OCI-M2 (cell line): ENCODE measurements around the gene LUC7L3.

Source experiments
- DNase-seq: peaks from one replicate; lab custom pipeline; 2025; ENCODE audit not compliant: unreplicated experiment; lab: John Stamatoyannopoulos, UW

The LUC7L3 gene

GRCh38 chr17:50749245-50749644 is 29.8 kb downstream of the LUC7L3 start:
- no peak for DNase-seq

- DNase-seq = no peak
Observed at GRCh38 chr17:50754521-50754920, 35.1 kb downstream of the LUC7L3 start.

- DNase-seq = no peak
Observed at GRCh38 chr17:50758524-50758923, 39.1 kb downstream of the LUC7L3 start.

- no peak for DNase-seq
Observed at GRCh38 chr17:50758989-50759544, 39.7 kb downstream of the LUC7L3 start.

GRCh38 chr17:50762177-50762576 is 42.8 kb downstream of the LUC7L3 start:
- no peak for DNase-seq

- DNase-seq = no peak
Observed at GRCh38 chr17:50763716-50764475, 44.5 kb downstream of the LUC7L3 start.

- DNase-seq = no peak
Observed at GRCh38 chr17:50764734-50765149, 45.3 kb downstream of the LUC7L3 start.

- DNase-seq = no peak
Observed at GRCh38 chr17:50765454-50766221, 46.2 kb downstream of the LUC7L3 start.

GRCh38 chr17:50766222-50767023 is 47.0 kb downstream of the LUC7L3 start:
- no peak for DNase-seq

GRCh38 chr17:50767030-50767429 is 47.6 kb downstream of the LUC7L3 start:
- DNase-seq = no peak

- DNase-seq = no peak
Observed at GRCh38 chr17:50767446-50767845, 48.0 kb downstream of the LUC7L3 start, which contains the start of gene ANKRD40CL. TSS of gene ANKRD40CL (minus strand) at chr17:50767518. CDS start at chr17:50766913, 605 bp downstream.

- no peak for DNase-seq
Observed at GRCh38 chr17:50768346-50768761, 49.0 kb downstream of the LUC7L3 start.

GRCh38 chr17:50769884-50770283 is 50.5 kb downstream of the LUC7L3 start:
- DNase-seq = no peak

- DNase-seq = no peak
Observed at GRCh38 chr17:50770346-50770745, 50.9 kb downstream of the LUC7L3 start.

- no peak for DNase-seq
Observed at GRCh38 chr17:50771991-50772785, 52.8 kb downstream of the LUC7L3 start.

GRCh38 chr17:50774225-50774803 is 54.9 kb downstream of the LUC7L3 start:
- no peak for DNase-seq

- DNase-seq = no peak
Observed at GRCh38 chr17:50775926-50776325, 56.5 kb downstream of the LUC7L3 start.

GRCh38 chr17:50778471-50778870 is 59.1 kb downstream of the LUC7L3 start:
- DNase-seq = no peak

- DNase-seq = no peak
Observed at GRCh38 chr17:50778988-50779387, 59.6 kb downstream of the LUC7L3 start.
